ENCODE measurements around the gene CEMIP2. TPM values are rescaled to one million over a fixed set of nuclear protein-coding genes. Genes with fewer than 3 reads are reported as not detected.

The CEMIP2 gene
- total RNA-seq, 1 experiment from 2014 or later: 14.8 TPM

GRCh38 chr9:71772726-71773125, 4.4 kb upstream of the CEMIP2 start:
- in situ Hi-C loops (cut with HindIII; ENCODE audit: low pct_unique_long_range_greater_than_20kb, low sequenced_read_pairs): no loop called here
- no peak for DNase-seq (ENCODE audit: low read depth, low spot score)
- intact Hi-C loops (cut with micrococcal nuclease; ENCODE audit: unreplicated experiment): no loop called here
- Histone ChIP-seq H3K27ac (ENCODE audit: low read length) (no peak overlapping the region), H3K9me3 (ENCODE audit: control insufficient read depth, insufficient read depth, low read depth, low read length) (no peaks in the 10 kb centered on the region), H3K27me3 (ENCODE audit: control insufficient read depth, insufficient read depth, low read length) (no peaks in the 10 kb centered on the region), H3K4me3 (ENCODE audit: low read depth in 2 of 2, low read length in 2 of 2) (no peak overlapping the region), H3K4me1 (ENCODE audit: control insufficient read depth, insufficient read depth, low read length) (no peaks in the 10 kb centered on the region), H3K36me3 (ENCODE audit: control insufficient read depth, insufficient read depth, low read length) (no peaks in the 10 kb centered on the region)
- CTCF ChIA-PET: no interaction called here
- TF ChIP-seq POLR2AphosphoS5 (IDR thresholded peaks at IDR 0.05; ENCODE audit: low read depth, low read length): no peak
- TF ChIP-seq TCF7L2 (IDR thresholded peaks at IDR 0.05; ENCODE audit: low read depth, low read length): no peak
- no peak for TF ChIP-seq CTCF (IDR thresholded peaks at IDR 0.05)
- no peak for TF ChIP-seq SIN3A (IDR thresholded peaks at IDR 0.05; ENCODE audit: borderline replicate concordance, insufficient read depth, low read depth, low read length)
- no peak for TF ChIP-seq REST (IDR thresholded peaks at IDR 0.05; ENCODE audit: insufficient read depth in 1 of 2, low read depth in 2 of 2, low read length in 1 of 2)
- BruUV-seq (replicated peaks): no TSS peak
- ATAC-seq: no peak
- POLR2A ChIA-PET: no interaction called here

GRCh38 chr9:71770170-71770569, 1.9 kb upstream of the CEMIP2 start:
- no peaks in the 10 kb centered on the region for H3K36me3 ChIP-seq (ENCODE audit: control insufficient read depth, insufficient read depth, low read length)
- no peak for ATAC-seq
- H3K27me3 ChIP-seq (ENCODE audit: control insufficient read depth, insufficient read depth, low read length): no peaks in the 10 kb centered on the region
- TF ChIP-seq SIN3A (IDR thresholded peaks at IDR 0.05; ENCODE audit: borderline replicate concordance, insufficient read depth, low read depth, low read length): no peak
- POLR2A ChIA-PET: no interaction called here
- no peak for DNase-seq (ENCODE audit: low read depth, low spot score)
- CTCF ChIA-PET: no interaction called here
- no peaks in the 10 kb centered on the region for H3K9me3 ChIP-seq (ENCODE audit: control insufficient read depth, insufficient read depth, low read depth, low read length)
- no TSS peak for BruUV-seq (replicated peaks)
- in situ Hi-C loops (cut with HindIII; ENCODE audit: low pct_unique_long_range_greater_than_20kb, low sequenced_read_pairs): no loop called here
- no peak overlapping the region for H3K4me3 ChIP-seq (ENCODE audit: low read depth in 2 of 2, low read length in 2 of 2)
- intact Hi-C loops (cut with micrococcal nuclease; ENCODE audit: unreplicated experiment): no loop called here
- H3K27ac ChIP-seq (ENCODE audit: low read length): no peak overlapping the region
- peaks cover 10% of the 10 kb centered on the region; the same call in 1 of the 2 replicates for H3K4me1 ChIP-seq (ENCODE audit: control insufficient read depth, insufficient read depth, low read length)

GRCh38 chr9:71769175-71770161, 1.2 kb upstream of the CEMIP2 start:
- in situ Hi-C loops (cut with HindIII; ENCODE audit: low pct_unique_long_range_greater_than_20kb, low sequenced_read_pairs): no loop called here
- BruUV-seq (replicated peaks): no TSS peak
- H3K9me3 ChIP-seq (ENCODE audit: control insufficient read depth, insufficient read depth, low read depth, low read length): no peaks in the 10 kb centered on the region
- peaks cover 10% of the 10 kb centered on the region; the same call in 1 of the 2 replicates for H3K4me1 ChIP-seq (ENCODE audit: control insufficient read depth, insufficient read depth, low read length)
- H3K27ac ChIP-seq (ENCODE audit: low read length): no peak overlapping the region
- H3K36me3 ChIP-seq (ENCODE audit: control insufficient read depth, insufficient read depth, low read length): no peaks in the 10 kb centered on the region
- DNase-seq (ENCODE audit: low read depth, low spot score) (no peak), ATAC-seq (peak; percentile 69)
- CTCF ChIA-PET: no interaction called here
- TF ChIP-seq POLR2AphosphoS5 (IDR thresholded peaks at IDR 0.05; ENCODE audit: low read depth, low read length) (no peak), CTCF (IDR thresholded peaks at IDR 0.05) (peak; percentile 47)
- POLR2A ChIA-PET: interaction anchor here (0.7 kb wide), 1 partner anchor 8 kb away, joined by 3 read pairs; no protein-coding TSS in a partner anchor
- intact Hi-C loops (cut with micrococcal nuclease; ENCODE audit: unreplicated experiment): loop anchor here (10.0 kb wide), 1 partner anchor 165 kb away; no protein-coding TSS in a partner anchor
- peak overlapping the region; percentile 74 for H3K4me3 ChIP-seq (ENCODE audit: low read depth in 2 of 2, low read length in 2 of 2)
- H3K27me3 ChIP-seq (ENCODE audit: control insufficient read depth, insufficient read depth, low read length): no peaks in the 10 kb centered on the region

Data from Panc1 (cell line).